ENCODE measurements around the gene ASTN2. TPM values are rescaled to one million over a fixed set of nuclear protein-coding genes. Genes with fewer than 3 reads are reported as not detected.

ASTN2 gene
- total and polyA plus RNA-seq, 2 donors (not counting 3 experiments of a cell fraction or from before 2014, with no cell fraction given) = 1.0 to 1.9 TPM

DNA sequence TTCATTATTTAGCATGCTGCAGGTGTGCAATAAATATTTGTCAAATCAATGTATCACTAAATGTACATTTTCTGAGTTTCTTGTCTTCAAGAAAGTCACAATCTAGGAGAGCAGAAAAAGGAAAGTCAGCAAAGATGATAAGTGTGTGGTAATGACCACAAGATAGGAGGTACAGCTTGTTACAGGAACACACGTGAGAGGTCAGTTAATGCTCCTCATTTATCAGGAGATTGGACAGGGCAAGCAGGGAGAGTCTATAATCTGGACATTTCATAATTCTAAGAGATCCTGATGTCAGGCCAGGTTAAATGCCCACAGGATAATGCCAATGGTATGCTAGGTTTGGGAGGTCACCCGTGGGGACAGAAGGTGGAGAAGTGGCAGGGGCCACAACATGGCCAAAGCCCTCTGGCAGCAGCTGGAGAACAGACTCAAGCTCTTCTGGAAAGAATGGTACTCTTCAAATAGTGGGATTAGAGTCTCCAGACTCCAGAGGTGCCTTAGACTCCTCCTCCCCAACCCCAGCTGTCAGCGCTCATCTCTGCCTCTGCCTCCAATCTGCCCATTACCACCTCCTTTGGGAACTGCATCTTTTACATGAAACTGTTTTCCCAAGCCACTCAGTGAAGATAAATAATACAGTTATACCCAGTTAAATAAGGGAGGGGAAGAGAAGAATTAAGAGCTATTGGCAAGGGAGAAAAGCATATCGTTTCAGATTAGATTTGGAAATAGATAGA lies 114.3 kb downstream of the ASTN2 start:
- Histone ChIP-seq H3K79me2 (ENCODE audit: control insufficient read depth, insufficient read depth, low read length) (no peaks in the 10 kb centered on the region), H3K9me1 (replicated peaks; ENCODE audit: control insufficient read depth, extremely low read depth, insufficient read depth, low read length) (no peaks in the 10 kb centered on the region), H2AFZ (ENCODE audit: low read depth, low read length) (no peak overlapping the region), H3K4me2 (ENCODE audit: insufficient read depth, low read length) (no peak overlapping the region), H3K36me3 (ENCODE audit: control insufficient read depth in 2 of 2, extremely low read depth in 1 of 2, insufficient read depth in 2 of 2, low read length in 2 of 2) (no peaks in the 10 kb centered on the region), H3K9me3 (replicated peaks; ENCODE audit: control insufficient read depth, insufficient read depth, low read length) (peaks cover 2% of the 10 kb centered on the region), H3K27ac (ENCODE audit: insufficient read depth, low read depth, low read length) (no peak overlapping the region), H4K20me1 (replicated peaks; ENCODE audit: control insufficient read depth, extremely low read depth, insufficient read depth, low read length) (no peaks in the 10 kb centered on the region), H3K27me3 (ENCODE audit: control insufficient read depth in 2 of 2, insufficient read depth in 2 of 2, low read length in 2 of 2) (no peaks in the 10 kb centered on the region), H3K4me3 (replicated peaks in 1 of 3; ENCODE audit: insufficient read depth in 1 of 3, low read depth in 1 of 3, low read length in 3 of 3) (no peak overlapping the region), H3K9ac (replicated peaks; ENCODE audit: extremely low read depth, insufficient read depth, low read length) (no peak overlapping the region), H3K4me1 (ENCODE audit: control insufficient read depth, extremely low read depth, insufficient read depth, low read length) (no peaks in the 10 kb centered on the region)
- ChIA-PET CTCF (no interaction called here), POLR2A (no interaction called here)
- DNase-seq (ENCODE audit: low read depth, low spot score) (no peak), FAIRE-seq (no peak)
- intact Hi-C loops (cut with micrococcal nuclease) (no loop called here), dilution Hi-C loops (cut with MboI; ENCODE audit: extremely low pct_ligation_motif_present, low sequenced_read_pairs) (no loop called here)
- no peak for TF ChIP-seq POLR2AphosphoS5 (IDR thresholded peaks at IDR 0.05; ENCODE audit: insufficient read depth, low read depth, low read length)
- TF ChIP-seq JUN (IDR thresholded peaks at IDR 0.05; ENCODE audit: borderline replicate concordance, insufficient read depth, insufficient read length, low read depth) = no peak
- no peak for TF ChIP-seq MAX (IDR thresholded peaks at IDR 0.05; ENCODE audit: insufficient read depth, insufficient read length)
- BruUV-seq (replicated peaks) = no TSS peak

GRCh38 chr9:117296453-117296852 lies 118.4 kb downstream of the ASTN2 start:
- no peak overlapping the region for H3K4me3 ChIP-seq (replicated peaks in 1 of 3; ENCODE audit: insufficient read depth in 1 of 3, low read depth in 1 of 3, low read length in 3 of 3)
- H3K9me3 ChIP-seq (replicated peaks; ENCODE audit: control insufficient read depth, insufficient read depth, low read length) = peaks cover 8% of the 10 kb centered on the region
- no peaks in the 10 kb centered on the region for H3K9me1 ChIP-seq (replicated peaks; ENCODE audit: control insufficient read depth, extremely low read depth, insufficient read depth, low read length)
- intact Hi-C loops (cut with micrococcal nuclease) (no loop called here), dilution Hi-C loops (cut with MboI; ENCODE audit: extremely low pct_ligation_motif_present, low sequenced_read_pairs) (no loop called here)
- H3K4me2 ChIP-seq (ENCODE audit: insufficient read depth, low read length) = no peak overlapping the region
- no peaks in the 10 kb centered on the region for H3K4me1 ChIP-seq (ENCODE audit: control insufficient read depth, extremely low read depth, insufficient read depth, low read length)
- no peak overlapping the region for H3K27ac ChIP-seq (ENCODE audit: insufficient read depth, low read depth, low read length)
- no peak overlapping the region for H3K9ac ChIP-seq (replicated peaks; ENCODE audit: extremely low read depth, insufficient read depth, low read length)
- FAIRE-seq (no peak), DNase-seq (ENCODE audit: low read depth, low spot score) (no peak)
- ChIA-PET CTCF (no interaction called here), POLR2A (no interaction called here)
- no TSS peak for BruUV-seq (replicated peaks)
- H3K36me3 ChIP-seq (ENCODE audit: control insufficient read depth in 2 of 2, extremely low read depth in 1 of 2, insufficient read depth in 2 of 2, low read length in 2 of 2) = no peaks in the 10 kb centered on the region
- H3K79me2 ChIP-seq (ENCODE audit: control insufficient read depth, insufficient read depth, low read length) = no peaks in the 10 kb centered on the region
- no peaks in the 10 kb centered on the region for H4K20me1 ChIP-seq (replicated peaks; ENCODE audit: control insufficient read depth, extremely low read depth, insufficient read depth, low read length)
- no peaks in the 10 kb centered on the region for H3K27me3 ChIP-seq (ENCODE audit: control insufficient read depth in 2 of 2, insufficient read depth in 2 of 2, low read length in 2 of 2)
- TF ChIP-seq EZH2 (IDR thresholded peaks at IDR 0.05; ENCODE audit: borderline replicate concordance, low read depth, low read length, severe bottlenecking) (no peak), POLR2AphosphoS5 (IDR thresholded peaks at IDR 0.05; ENCODE audit: insufficient read depth, low read depth, low read length) (no peak), MYC (IDR thresholded peaks at IDR 0.05; ENCODE audit: low read depth, low read length) (no peak), MAX (IDR thresholded peaks at IDR 0.05; ENCODE audit: insufficient read depth, insufficient read length) (no peak), JUN (IDR thresholded peaks at IDR 0.05; ENCODE audit: borderline replicate concordance, insufficient read depth, insufficient read length, low read depth) (no peak), GATA2 (IDR thresholded peaks at IDR 0.05; ENCODE audit: insufficient read depth, insufficient read length, low read depth, low read length) (no peak), FOS (IDR thresholded peaks at IDR 0.05; ENCODE audit: borderline replicate concordance, insufficient read depth, low read length) (no peak), POLR2A (IDR thresholded peaks at IDR 0.05; ENCODE audit: low read depth, low read length) (no peak)
- TF ChIP-seq, protein P1, sequence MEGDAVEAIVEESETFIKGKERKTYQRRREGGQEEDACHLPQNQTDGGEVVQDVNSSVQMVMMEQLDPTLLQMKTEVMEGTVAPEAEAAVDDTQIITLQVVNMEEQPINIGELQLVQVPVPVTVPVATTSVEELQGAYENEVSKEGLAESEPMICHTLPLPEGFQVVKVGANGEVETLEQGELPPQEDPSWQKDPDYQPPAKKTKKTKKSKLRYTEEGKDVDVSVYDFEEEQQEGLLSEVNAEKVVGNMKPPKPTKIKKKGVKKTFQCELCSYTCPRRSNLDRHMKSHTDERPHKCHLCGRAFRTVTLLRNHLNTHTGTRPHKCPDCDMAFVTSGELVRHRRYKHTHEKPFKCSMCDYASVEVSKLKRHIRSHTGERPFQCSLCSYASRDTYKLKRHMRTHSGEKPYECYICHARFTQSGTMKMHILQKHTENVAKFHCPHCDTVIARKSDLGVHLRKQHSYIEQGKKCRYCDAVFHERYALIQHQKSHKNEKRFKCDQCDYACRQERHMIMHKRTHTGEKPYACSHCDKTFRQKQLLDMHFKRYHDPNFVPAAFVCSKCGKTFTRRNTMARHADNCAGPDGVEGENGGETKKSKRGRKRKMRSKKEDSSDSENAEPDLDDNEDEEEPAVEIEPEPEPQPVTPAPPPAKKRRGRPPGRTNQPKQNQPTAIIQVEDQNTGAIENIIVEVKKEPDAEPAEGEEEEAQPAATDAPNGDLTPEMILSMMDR (IDR thresholded peaks at IDR 0.05; ENCODE audit: extremely low read depth in 1 of 2, insufficient read depth in 1 of 2, low read depth in 1 of 2, low read length in 2 of 2) = no peak
- no peak overlapping the region for H2AFZ ChIP-seq (ENCODE audit: low read depth, low read length)

All from endothelial cell of umbilical vein (primary cell).